Measurements from ENCODE around the gene COL23A1. TPM values are rescaled to one million over a fixed set of nuclear protein-coding genes. Genes with fewer than 3 reads are reported as not detected.

COL23A1 gene
- total and polyA plus RNA-seq, 2 of the 13 experiments (the other 11 are each of a cell fraction or from before 2014, with no cell fraction given): not detected

GRCh38 chr5:178310130-178310865, 279.9 kb downstream of the COL23A1 start:
- CTCF ChIA-PET (ENCODE audit: low intra/inter-chr PET ratio, low total read pairs): no interaction called here
- no peaks in the 10 kb centered on the region for H3K79me2 ChIP-seq (ENCODE audit: insufficient read depth, low read length)
- H3K27me3 ChIP-seq (ENCODE audit: control insufficient read depth in 1 of 2, insufficient read depth in 2 of 2, low read length in 2 of 2): peaks cover 8 to 33% of the 10 kb centered on the region in 2 experiments; a peak in 4 of 5 replicates
- POLR2A ChIA-PET: no interaction called here
- DNase-seq (ENCODE audit: low spot score): no peak
- no CpG with 5 or more reads among the region's 17 CpGs for WGBS (ENCODE audit: low lambda C conversion rate)
- no peaks in the 10 kb centered on the region for H4K20me1 ChIP-seq (ENCODE audit: insufficient read depth, low read length)
- FAIRE-seq: no peak
- H3K27ac ChIP-seq (ENCODE audit: extremely low read length, insufficient read depth, low read length): no peak overlapping the region
- H3K9ac ChIP-seq (ENCODE audit: insufficient read depth, low read depth, low read length): no peak overlapping the region
- no peak for TF ChIP-seq ZSCAN5A (CRISPR knock-in tag; IDR thresholded peaks at IDR 0.05; ENCODE audit: borderline replicate concordance)
- TF ChIP-seq ZNF839 (CRISPR knock-in tag; IDR thresholded peaks at IDR 0.05; ENCODE audit: borderline replicate concordance): no peak
- TF ChIP-seq STAT6 (CRISPR knock-in tag; IDR thresholded peaks at IDR 0.05; ENCODE audit: borderline replicate concordance): no peak
- no peak for TF ChIP-seq RXRA (CRISPR knock-in tag; IDR thresholded peaks at IDR 0.05)
- TF ChIP-seq GATAD1 (CRISPR knock-in tag; IDR thresholded peaks at IDR 0.05): no peak
- no peak for TF ChIP-seq ZFP37 (CRISPR knock-in tag; IDR thresholded peaks at IDR 0.05; ENCODE audit: borderline replicate concordance)
- TF ChIP-seq ZIK1 (CRISPR knock-in tag; IDR thresholded peaks at IDR 0.05; ENCODE audit: borderline replicate concordance, low read depth): no peak
- no peak for TF ChIP-seq KAT7 (CRISPR knock-in tag; IDR thresholded peaks at IDR 0.05; ENCODE audit: borderline replicate concordance)
- no peak for TF ChIP-seq RELA (CRISPR knock-in tag; IDR thresholded peaks at IDR 0.05)
- no peak for TF ChIP-seq DMTF1 (CRISPR knock-in tag; IDR thresholded peaks at IDR 0.05)
- no peak for TF ChIP-seq ZZZ3 (CRISPR knock-in tag; IDR thresholded peaks at IDR 0.05; ENCODE audit: borderline replicate concordance)
- no peak for TF ChIP-seq MAFF (IDR thresholded peaks at IDR 0.05; ENCODE audit: low read depth, low read length)
- TF ChIP-seq FOXM1 (CRISPR knock-in tag; IDR thresholded peaks at IDR 0.05): no peak
- no peak for TF ChIP-seq ETV6 (CRISPR knock-in tag; conservative IDR thresholded peaks at IDR 0.05)
- TF ChIP-seq U2AF1 (optimal IDR thresholded peaks at IDR 0.05; ENCODE audit: low read depth, low read length): no peak
- no peak for TF ChIP-seq ONECUT2 (CRISPR knock-in tag; IDR thresholded peaks at IDR 0.05)
- no peak for TF ChIP-seq ZNF747 (CRISPR knock-in tag; IDR thresholded peaks at IDR 0.05; ENCODE audit: borderline replicate concordance)
- no peaks in the 10 kb centered on the region for H3K36me3 ChIP-seq (replicated peaks in 1 of 2; ENCODE audit: control insufficient read depth in 1 of 2, insufficient read depth in 2 of 2, low read length in 2 of 2)
- no peak for ATAC-seq
- no peaks in the 10 kb centered on the region for H3K4me1 ChIP-seq (ENCODE audit: insufficient read depth, low read length)
- BruUV-seq (replicated peaks): no TSS peak
- no peak overlapping the region for H2AFZ ChIP-seq (ENCODE audit: low read length)
- in situ Hi-C loops (cut with HindIII; ENCODE audit: extremely low pct_ligation_motif_present, low pct_unique_long_range_greater_than_20kb) (no loop called here), intact Hi-C loops (cut with micrococcal nuclease; ENCODE audit: unreplicated experiment) (no loop called here)
- H3K4me2 ChIP-seq (ENCODE audit: low read depth, low read length): no peak overlapping the region
- no peaks in the 10 kb centered on the region for H3K9me3 ChIP-seq (ENCODE audit: low read length)
- H3K4me3 ChIP-seq (replicated peaks in 1 of 3; ENCODE audit: insufficient read depth in 1 of 3, low read depth in 2 of 3, low read length in 3 of 3): no peak overlapping the region
